CD14-positive monocyte (primary cell): ENCODE data around the gene CERK. TPM values are rescaled to one million over a fixed set of nuclear protein-coding genes. Genes with fewer than 3 reads are reported as not detected.

ENCODE experiments used
- DNase-seq, 3 donors: peaks; one replicate each; pipeline ENCODE4 v3.0.0-alpha.2; 2011 to 2022
- H2AFZ ChIP-seq: 2 replicates; pipeline ENCODE4 v1.6.0; 2012; ENCODE audit warnings: mild to moderate bottlenecking, low read depth, low read length, inconsistent platforms; ENCODE audit not compliant: insufficient read depth, poor library complexity, severe bottlenecking
- H3K27ac ChIP-seq, 2 donors: 1 replicate in 1 of 2; 2 replicates in 1 of 2; pipeline ENCODE4 v1.5.1; 2012 to 2013; ENCODE audit warnings: low read length in 2 of 2, control low read depth in 1 of 2, inconsistent platforms in 1 of 2, low read depth in 1 of 2, mild to moderate bottlenecking in 1 of 2
- H3K27me3 ChIP-seq, 2 donors: one replicate each; pipeline versions ENCODE4 v1.6.0 to v1.6.1; 2011 to 2013; ENCODE audit warnings: low read length in 2 of 2; ENCODE audit not compliant: control insufficient read depth in 2 of 2, insufficient read depth in 2 of 2
- H3K36me3 ChIP-seq, 2 donors: replicated peaks in 1 of 2; 1 replicate in 1 of 2; 2 replicates in 1 of 2; pipeline versions ENCODE4 v1.5.1 to v1.6.1; 2012 to 2013; ENCODE audit warnings: low read length in 2 of 2, control low read depth in 1 of 2, inconsistent platforms in 1 of 2, mild to moderate bottlenecking in 1 of 2; ENCODE audit not compliant: insufficient read depth in 2 of 2, control insufficient read depth in 1 of 2
- H3K4me1 ChIP-seq, 2 donors: 1 replicate in 1 of 2; 2 replicates in 1 of 2; pipeline versions ENCODE4 v1.5.1 to v1.6.1; 2012 to 2013; ENCODE audit warnings: low read length in 2 of 2, control low read depth in 1 of 2, inconsistent platforms in 1 of 2, mild to moderate bottlenecking in 1 of 2, moderate library complexity in 1 of 2; ENCODE audit not compliant: insufficient read depth in 2 of 2, control insufficient read depth in 1 of 2
- H3K4me2 ChIP-seq: replicated peaks from 2 replicates; pipeline ENCODE3; 2012; ENCODE audit warnings: low read length, moderate library complexity, mild to moderate bottlenecking; ENCODE audit not compliant: poor library complexity, severe bottlenecking; ENCODE audit errors: extremely low read depth
- H3K4me3 ChIP-seq, 3 experiments: fragments of 200-600 bp in 1 of 3; sonication (generic) in 1 of 3; replicated peaks in 1 of 3; 1 replicate in 2 of 3; 2 replicates in 1 of 3; pipeline ENCODE4 v1.5.1; 2011 to 2013; ENCODE audit warnings: low read length in 3 of 3, mild to moderate bottlenecking in 3 of 3, control low read depth in 2 of 3, low read depth in 2 of 3, inconsistent platforms in 1 of 3, moderate library complexity in 1 of 3
- H3K79me2 ChIP-seq: 2 replicates; pipeline ENCODE4 v1.6.0; 2012; ENCODE audit warnings: mild to moderate bottlenecking, control low read depth, inconsistent platforms, low read length, moderate library complexity; ENCODE audit not compliant: insufficient read depth
- H3K9ac ChIP-seq: 2 replicates; pipeline ENCODE4 v1.6.0; 2017; ENCODE audit warnings: low read length, mild to moderate bottlenecking; ENCODE audit not compliant: insufficient read depth, poor library complexity, severe bottlenecking
- H3K9me3 ChIP-seq, 2 donors: replicated peaks in 1 of 2; 1 replicate in 1 of 2; 2 replicates in 1 of 2; pipeline versions ENCODE4 v1.5.1 to v1.6.1; 2012 to 2013; ENCODE audit warnings: low read length in 2 of 2, control low read depth in 1 of 2; ENCODE audit not compliant: control insufficient read depth in 1 of 2, insufficient read depth in 1 of 2
- H4K20me1 ChIP-seq: 2 replicates; pipeline ENCODE4 v1.6.0; 2012; ENCODE audit warnings: mild to moderate bottlenecking, low read length, control low read depth, moderate library complexity; ENCODE audit not compliant: insufficient read depth
- H3K27ac Mint-ChIP-seq, 7 donors: one replicate each; pipeline ENCODE4 v1.8.0; 2020; ENCODE audit warnings: mild to moderate bottlenecking in 7 of 7, mixed read lengths in 7 of 7, moderate library complexity in 6 of 7, inconsistent platforms in 2 of 7
- H3K27me3 Mint-ChIP-seq, 3 donors: one replicate each; pipeline ENCODE4 v1.8.0; 2021 to 2022; ENCODE audit warnings: low read depth in 3 of 3, mild to moderate bottlenecking in 3 of 3, mixed read lengths in 3 of 3, moderate library complexity in 3 of 3, inconsistent platforms in 1 of 3
- H3K36me3 Mint-ChIP-seq, 2 donors: one replicate each; pipeline ENCODE4 v1.8.0; 2020; ENCODE audit warnings: mixed read lengths in 2 of 2, inconsistent platforms in 1 of 2, mild to moderate bottlenecking in 1 of 2
- H3K4me1 Mint-ChIP-seq: one replicate; pipeline ENCODE4 v1.8.0; 2020; ENCODE audit warnings: mild to moderate bottlenecking, mixed read lengths
- H3K4me3 Mint-ChIP-seq, 2 donors: one replicate each; pipeline ENCODE4 v1.8.0; 2020; ENCODE audit warnings: mild to moderate bottlenecking in 2 of 2, mixed read lengths in 2 of 2, moderate library complexity in 1 of 2
- H3K9me3 Mint-ChIP-seq, 7 donors: one replicate each; pipeline ENCODE4 v1.8.0; 2020 to 2022; ENCODE audit warnings: mixed read lengths in 7 of 7, mild to moderate bottlenecking in 6 of 7, moderate library complexity in 6 of 7, inconsistent platforms in 2 of 7
- CTCF ChIP-seq: fragments of 200-600 bp; IDR thresholded peaks from one replicate; pipeline ENCODE4 v1.8.0; 2022; ENCODE audit warnings: antibody characterized with exemption, mild to moderate bottlenecking
- WGBS: methylation state at CpG from one replicate; pipeline ENCODE4 v1.1.5; 2013; ENCODE audit warnings: missing lambda C conversion rate; ENCODE audit not compliant: insufficient coverage; 5-methylcytosine and 5-hydroxymethylcytosine counted together
- intact Hi-C, 2 donors: fragments of 100-400 bp; cut with micrococcal nuclease; formaldehyde crosslinking; loops; one replicate each; pipeline versions ENCODE4 v1.15.0 to v1.15.1; 2023
- polyA plus RNA-seq, 3 donors: library from polyadenylated mRNA; depleted of rRNA in 1 of 3; unstranded in 2 of 3; stranded (reverse) in 1 of 3; fragments of 300-500 nt in 2 of 3; fragments of >200 nt in 1 of 3; fragmentation: Illumina TruSeq in 2 of 3; gene quantifications; 1 replicate in 2 of 3; 2 replicates in 1 of 3; pipeline ENCODE4 v1.2.3, GENCODE V29; 2012 to 2021

Gene CERK
- polyA plus RNA-seq, 3 donors: 22.4 to 40.2 (median 24.5) TPM

GRCh38 chr22:46721501-46722085 is 16.5 kb downstream of the CERK start:
- peaks cover 65 to 92% of the 10 kb centered on the region in 2 donors for H3K36me3 ChIP-seq
- 97% methylated on average over 16 of the region's 16 CpGs for WGBS

GRCh38 chr22:46719921-46720320 is 18.1 kb downstream of the CERK start:
- peaks cover 44% of the 10 kb centered on the region for H3K79me2 ChIP-seq
- peak overlapping the region in 2 of 7 donors; percentile 2 to 17 for H3K27ac Mint-ChIP-seq
- intact Hi-C loops: no loop called here

More at GRCh38 chr22:46721501-46722085, 16.5 kb downstream of the CERK start:
- peaks cover 75 to 93% of the 10 kb centered on the region in 2 donors for H3K36me3 Mint-ChIP-seq
- no peaks in the 10 kb centered on the region for H3K9me3 ChIP-seq
- peaks cover 3% of the 10 kb centered on the region for H3K4me1 Mint-ChIP-seq
- no peak for TF ChIP-seq CTCF
- H3K27me3 ChIP-seq: no peaks in the 10 kb centered on the region
- no peak for DNase-seq
- no peak overlapping the region for H2AFZ ChIP-seq
- intact Hi-C loops: no loop called here
- H3K9me3 Mint-ChIP-seq: no peaks in the 10 kb centered on the region
- no peak overlapping the region for H3K9ac ChIP-seq
- peaks cover 58% of the 10 kb centered on the region for H3K79me2 ChIP-seq
- no peaks in the 10 kb centered on the region for H3K27me3 Mint-ChIP-seq
- H3K4me2 ChIP-seq: no peak overlapping the region
- H3K4me3 Mint-ChIP-seq: no peak overlapping the region
- peak overlapping the region in 1 of 2 donors; percentile 8 for H3K27ac ChIP-seq
- H3K4me1 ChIP-seq: no peaks in the 10 kb centered on the region
- peak overlapping the region in 4 of 7 donors; percentile 17 to 85 (median 46) for H3K27ac Mint-ChIP-seq
- peaks cover 92% of the 10 kb centered on the region for H4K20me1 ChIP-seq
- H3K4me3 ChIP-seq: no peak overlapping the region

More at GRCh38 chr22:46719921-46720320, 18.1 kb downstream of the CERK start:
- Mint-ChIP-seq H3K4me1 (peaks cover under 1% of the 10 kb centered on the region), H3K9me3 (no peaks in the 10 kb centered on the region), H3K36me3 (peaks cover 73 to 92% of the 10 kb centered on the region in 2 donors), H3K4me3 (no peak overlapping the region), H3K27me3 (no peaks in the 10 kb centered on the region)
- Histone ChIP-seq H4K20me1 (peaks cover 91% of the 10 kb centered on the region), H2AFZ (no peak overlapping the region), H3K4me1 (no peaks in the 10 kb centered on the region), H3K27ac (no peak overlapping the region), H3K36me3 (peaks cover 63 to 91% of the 10 kb centered on the region in 2 donors), H3K27me3 (no peaks in the 10 kb centered on the region), H3K4me3 (no peak overlapping the region), H3K4me2 (no peak overlapping the region), H3K9me3 (no peaks in the 10 kb centered on the region), H3K9ac (no peak overlapping the region)
- no peak for DNase-seq
- TF ChIP-seq CTCF: no peak
- WGBS: 93% methylated on average over 11 of the region's 11 CpGs
